ENCODE data around the gene HTRA2.

The HTRA2 gene

GRCh38 chr2:74536166-74536950 lies 6.6 kb downstream of the HTRA2 start:
- no peak for DNase-seq (ENCODE audit: low read depth in 2 of 2)
- no peak overlapping the region for H3K4me3 ChIP-seq (replicated peaks in 1 of 2; ENCODE audit: low read depth in 2 of 2, low read length in 2 of 2)
- TF ChIP-seq CTCF (IDR thresholded peaks at IDR 0.05; ENCODE audit: low read depth, low read length), result no peak

- DNase-seq (ENCODE audit: low read depth in 2 of 2), result peak in 1 of 2 donors; percentile 29
- TF ChIP-seq CTCF (IDR thresholded peaks at IDR 0.05; ENCODE audit: low read depth, low read length), result no peak
- no peak overlapping the region for H3K4me3 ChIP-seq (replicated peaks in 1 of 2; ENCODE audit: low read depth in 2 of 2, low read length in 2 of 2)
Observed at GRCh38 chr2:74537140-74537539, 7.4 kb downstream of the HTRA2 start.

- DNase-seq (ENCODE audit: low read depth in 2 of 2), result no peak
- no peak for TF ChIP-seq CTCF (IDR thresholded peaks at IDR 0.05; ENCODE audit: low read depth, low read length)
- no peak overlapping the region for H3K4me3 ChIP-seq (replicated peaks in 1 of 2; ENCODE audit: low read depth in 2 of 2, low read length in 2 of 2)
Observed at GRCh38 chr2:74538881-74539339, 9.2 kb downstream of the HTRA2 start.

- TF ChIP-seq CTCF (IDR thresholded peaks at IDR 0.05; ENCODE audit: low read depth, low read length), result no peak
- no peak overlapping the region for H3K4me3 ChIP-seq (replicated peaks in 1 of 2; ENCODE audit: low read depth in 2 of 2, low read length in 2 of 2)
- no peak for DNase-seq (ENCODE audit: low read depth in 2 of 2)
Observed at GRCh38 chr2:74540291-74540690, 10.6 kb downstream of the HTRA2 start.

- DNase-seq (ENCODE audit: low read depth in 2 of 2), result no peak
- TF ChIP-seq CTCF (IDR thresholded peaks at IDR 0.05; ENCODE audit: low read depth, low read length), result no peak
- no peak overlapping the region for H3K4me3 ChIP-seq (replicated peaks in 1 of 2; ENCODE audit: low read depth in 2 of 2, low read length in 2 of 2)
Observed at GRCh38 chr2:74542978-74543377, 13.2 kb downstream of the HTRA2 start.

- no peak for DNase-seq (ENCODE audit: low read depth in 2 of 2)
- no peak for TF ChIP-seq CTCF (IDR thresholded peaks at IDR 0.05; ENCODE audit: low read depth, low read length)
- H3K4me3 ChIP-seq (replicated peaks in 1 of 2; ENCODE audit: low read depth in 2 of 2, low read length in 2 of 2), result no peak overlapping the region
Observed at GRCh38 chr2:74544634-74545033, 14.9 kb downstream of the HTRA2 start.

Data from cardiac fibroblast (primary cell).